NCI-H187 (cell line): ENCODE results near the gene USP36.

Experiments used
- DNase-seq, 2 experiments: peaks; one replicate each; lab custom pipeline; 2025; lab: John Stamatoyannopoulos, UW

Gene USP36

GRCh38 chr17:78838574-78839005, 2.0 kb downstream of the USP36 start:
- no peak for DNase-seq

GRCh38 chr17:78836420-78837021, 4.1 kb downstream of the USP36 start:
- DNase-seq, result no peak

- DNase-seq, result no peak
Measured at GRCh38 chr17:78834571-78834970, 6.0 kb downstream of the USP36 start.

- DNase-seq, result no peak
Measured at GRCh38 chr17:78832541-78832810, 8.1 kb downstream of the USP36 start.

- DNase-seq, result no peak
Measured at GRCh38 chr17:78831688-78832540, 8.7 kb downstream of the USP36 start.

DNA sequence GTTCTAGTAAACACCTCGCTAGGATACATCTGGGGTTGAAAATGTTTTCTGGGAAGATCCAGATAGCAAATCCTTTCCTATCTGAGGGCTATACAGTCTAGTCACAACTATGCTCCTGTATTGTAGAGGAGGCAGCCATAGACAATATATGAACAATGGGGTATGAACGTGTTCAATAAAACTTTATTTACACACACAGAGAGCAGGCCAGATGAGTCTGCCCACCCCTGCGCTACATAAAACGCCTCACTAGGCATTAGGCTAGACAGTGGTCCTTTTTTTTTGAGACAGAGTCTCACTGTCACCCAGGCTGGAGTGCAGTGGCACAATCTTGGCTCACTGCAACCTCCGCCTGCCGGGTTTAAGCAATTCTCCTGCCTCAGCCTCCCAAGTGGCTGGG, 11.1 kb downstream of the USP36 start:
- DNase-seq, result no peak

GRCh38 chr17:78828470-78829185, 12.0 kb downstream of the USP36 start:
- no peak for DNase-seq

- DNase-seq, result no peak
Measured at GRCh38 chr17:78826836-78827509, 13.6 kb downstream of the USP36 start.

DNA sequence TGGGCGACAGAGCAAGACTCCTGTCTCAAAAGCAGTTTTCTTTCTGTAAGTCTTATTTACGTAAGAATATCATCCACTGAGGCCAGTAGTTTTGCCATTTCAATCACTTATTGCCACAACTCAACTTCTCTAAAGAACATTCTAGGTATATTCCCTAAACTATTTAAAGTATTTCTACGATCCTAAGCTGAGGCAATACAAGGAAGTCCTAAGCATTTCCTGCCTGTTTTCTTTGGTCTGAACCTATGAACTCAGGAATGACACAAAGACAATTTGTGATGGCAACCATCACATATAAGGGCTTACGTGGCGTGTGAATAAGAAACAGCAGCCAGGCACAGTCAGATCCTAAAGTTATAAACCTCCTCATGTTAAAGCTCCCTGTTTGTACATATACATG, 14.2 kb downstream of the USP36 start:
- no peak for DNase-seq

GRCh38 chr17:78825696-78826095, 14.9 kb downstream of the USP36 start:
- DNase-seq, result no peak

- DNase-seq, result no peak
Measured at GRCh38 chr17:78824240-78824639, 16.4 kb downstream of the USP36 start.

DNA sequence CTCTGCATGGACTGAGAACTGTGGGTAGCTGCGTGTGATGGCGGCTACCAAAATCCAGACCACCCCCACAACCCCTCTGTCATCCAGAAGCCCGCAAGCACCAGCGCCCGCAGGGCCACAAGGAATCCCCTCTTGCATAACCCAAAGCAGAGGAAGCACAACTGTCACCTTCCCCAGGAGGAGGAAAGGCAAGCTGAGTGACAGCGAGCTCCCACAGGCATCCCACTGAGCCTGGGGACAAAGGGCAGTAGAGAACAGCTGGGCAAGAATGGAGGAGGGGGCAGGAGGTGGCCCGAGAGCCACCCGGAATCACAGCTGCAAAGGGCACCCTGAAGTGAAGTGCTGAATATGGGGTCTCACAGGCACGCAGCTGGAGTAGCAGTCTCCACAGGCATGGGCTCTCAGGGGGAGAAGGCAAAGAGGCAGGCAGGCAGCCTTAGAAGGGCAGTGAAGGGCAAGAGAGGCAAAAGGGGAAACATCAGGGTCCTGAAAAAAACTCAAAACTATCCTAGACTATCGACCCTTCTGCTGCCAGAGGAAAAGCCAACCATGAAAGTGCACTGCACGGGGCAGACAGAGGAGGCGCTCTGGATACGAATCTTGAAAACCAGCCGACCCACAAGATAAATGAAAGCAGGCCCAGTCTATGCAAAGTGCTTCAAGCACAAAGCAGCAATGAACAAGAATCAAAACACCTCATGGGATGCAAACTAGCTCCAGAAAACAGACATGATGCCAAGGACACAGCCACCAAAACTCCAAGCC, 17.1 kb downstream of the USP36 start:
- DNase-seq, result no peak

GRCh38 chr17:78822552-78822951, 18.1 kb downstream of the USP36 start:
- DNase-seq, result no peak

DNA sequence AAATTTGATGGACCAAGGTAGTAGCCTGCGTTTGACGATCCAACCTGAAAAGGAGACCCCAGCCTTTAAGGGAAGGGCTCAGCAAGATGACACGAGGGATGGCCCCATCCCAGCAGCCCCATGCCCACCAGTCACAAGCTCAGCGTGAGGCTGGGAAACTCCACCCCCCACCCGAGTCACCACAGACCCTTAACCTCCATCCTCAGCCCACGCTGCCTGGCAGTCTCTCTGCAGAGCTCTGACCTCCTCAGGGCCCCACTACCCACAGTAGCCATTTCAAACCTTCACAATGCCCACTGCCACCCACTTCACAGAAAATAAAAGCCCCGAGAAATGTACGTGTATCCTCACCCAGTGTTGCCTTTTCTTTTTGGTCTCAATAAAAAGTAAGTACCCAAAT, 18.7 kb downstream of the USP36 start:
- no peak for DNase-seq

GRCh38 chr17:78820841-78821240, 19.8 kb downstream of the USP36 start:
- no peak for DNase-seq

DNA sequence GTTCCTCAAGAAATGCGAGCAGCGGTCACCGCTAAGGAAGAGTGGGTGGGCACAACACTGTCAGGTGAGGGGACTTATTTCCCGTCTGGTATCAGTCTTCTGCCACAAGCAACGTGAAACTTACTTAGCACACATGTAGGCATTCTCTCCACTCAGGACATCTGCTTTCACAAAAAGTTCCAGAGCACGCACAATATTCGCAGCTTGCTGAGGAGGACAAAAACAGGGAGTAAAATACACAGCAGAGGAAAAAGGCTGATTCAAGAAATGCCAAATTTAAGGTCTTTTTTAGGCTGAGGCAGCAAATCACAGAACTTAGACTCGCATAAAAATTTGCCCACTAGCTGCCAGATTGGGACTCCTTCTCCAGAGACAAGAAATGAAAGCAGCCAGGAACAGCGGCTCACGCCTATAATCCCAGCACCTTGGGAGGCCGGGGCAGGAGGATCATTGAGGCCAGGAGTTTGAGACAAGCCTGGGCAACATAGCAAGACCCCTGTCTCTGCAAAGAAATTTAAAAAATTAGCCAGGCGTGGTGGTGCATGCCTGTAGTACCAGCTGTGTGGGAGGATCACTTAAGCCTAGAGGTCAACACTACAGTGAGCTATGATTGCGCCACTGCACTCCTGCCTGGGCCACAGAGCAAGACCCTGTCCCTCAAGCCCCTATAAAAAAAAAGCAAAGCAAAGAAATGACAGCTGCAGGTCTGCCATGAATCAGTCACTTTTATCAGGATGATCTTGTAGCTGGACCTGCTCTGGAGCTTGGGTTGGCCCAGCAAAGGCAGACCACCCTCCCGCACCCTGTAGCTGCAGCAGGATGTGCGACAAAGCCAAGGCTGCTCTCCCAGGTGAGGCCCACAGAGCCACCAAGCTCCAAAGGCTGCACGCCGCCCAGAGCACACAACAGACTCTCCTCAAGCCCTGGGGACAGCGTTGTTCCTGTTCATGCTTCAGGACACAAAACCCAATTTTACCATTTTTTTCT, 20.5 kb downstream of the USP36 start:
- no peak for DNase-seq

- no peak for DNase-seq
Measured at GRCh38 chr17:78819402-78819801, 21.2 kb downstream of the USP36 start.

GRCh38 chr17:78818932-78819331, 21.7 kb downstream of the USP36 start:
- no peak for DNase-seq

DNA sequence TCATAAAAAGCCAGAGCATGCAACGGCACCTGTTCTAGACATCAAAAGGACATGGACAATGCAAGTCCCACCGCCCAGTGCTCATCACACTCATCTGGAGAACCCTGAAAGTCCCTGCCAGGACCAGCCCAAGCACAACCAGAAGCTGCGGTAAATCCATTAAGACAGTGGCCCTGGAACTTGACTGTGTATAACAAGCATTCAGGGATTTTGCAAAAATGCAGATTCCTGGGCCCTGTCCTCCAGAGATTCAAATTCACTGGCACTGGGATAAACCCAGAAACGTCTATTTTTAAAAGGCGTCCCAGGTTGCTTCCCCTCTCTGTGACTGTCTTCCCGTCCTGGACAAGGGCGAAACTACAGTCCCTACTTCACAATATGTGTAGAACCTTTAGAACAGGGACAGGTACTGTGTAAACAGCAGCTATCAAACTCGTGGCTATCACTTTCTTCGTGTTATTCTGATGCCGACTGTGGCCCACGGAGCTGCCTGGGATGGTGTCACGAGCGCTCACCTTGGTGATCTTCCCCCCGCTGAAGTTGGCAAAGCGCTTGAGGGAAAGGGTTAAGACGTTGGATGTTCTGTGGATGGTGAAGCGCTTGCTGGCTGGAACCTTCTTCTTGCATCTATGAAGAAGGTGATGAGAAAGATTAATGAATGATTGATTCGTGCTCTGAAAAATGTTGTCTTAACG, 22.3 kb downstream of the USP36 start:
- DNase-seq, result no peak

DNA sequence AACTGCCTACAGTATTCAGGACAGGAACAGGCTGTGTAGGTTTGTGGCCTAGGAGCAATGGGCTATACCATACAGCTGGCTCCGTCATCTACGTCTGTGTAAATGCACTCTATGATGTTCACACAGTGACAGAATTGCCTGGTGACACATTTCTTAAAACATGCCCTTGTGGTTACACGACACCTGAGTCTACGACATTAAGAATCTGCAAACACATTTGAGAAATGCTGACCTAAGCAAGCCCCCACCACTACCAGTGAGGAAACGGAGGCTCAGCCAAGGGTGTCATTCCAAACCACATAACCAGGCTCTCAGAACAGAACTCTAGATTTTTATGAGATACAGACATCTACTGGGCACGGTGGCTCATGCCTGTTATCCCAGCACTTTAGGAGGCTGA, 23.5 kb downstream of the USP36 start:
- no peak for DNase-seq
